SK-N-SH (cell line): Measurements from ENCODE around the gene HDAC6. TPM values are rescaled to one million over a fixed set of nuclear protein-coding genes. Genes with fewer than 3 reads are reported as not detected.

Experiments used
- CTCF ChIA-PET: fragments of 300-600, 350-600 bp; formaldehyde crosslinking; extraction: SDS; loops from one replicate; lab custom pipeline; 2021; lab: Yijun Ruan, JAX
- POLR2A ChIA-PET: fragments of 350-600 bp; sonication (Branson Sonifier 250); formaldehyde crosslinking; extraction: SDS; loops from one replicate; lab custom pipeline; 2020; ENCODE audit warnings: antibody characterized with exemption, inconsistent platforms; lab: Yijun Ruan, JAX
- DNase-seq: peaks from one replicate; pipeline ENCODE4 v3.0.0; 2012
- H2AFZ ChIP-seq: fragments of 200-600 bp; sonication (generic); 2 replicates; pipeline ENCODE4 v1.8.1; 2016; ENCODE audit warnings: antibody characterized with exemption, mild to moderate bottlenecking, low read depth
- H3F3A ChIP-seq: fragments of 200-600 bp; sonication (generic); replicated peaks from 2 replicates; pipeline ENCODE3; 2016; ENCODE audit warnings: antibody characterized with exemption, mild to moderate bottlenecking; ENCODE audit not compliant: insufficient read depth
- H3K27ac ChIP-seq, 2 experiments: fragments of 200-500 bp in 1 of 2; fragments of 200-600 bp in 1 of 2; sonication (Bioruptor generic) in 1 of 2; sonication (generic), shearing (Covaris generic) in 1 of 2; 2 replicates each; pipeline versions ENCODE4 v1.5.1 to v1.6.1; 2014 to 2016; ENCODE audit warnings: low read depth in 2 of 2, inconsistent platforms in 1 of 2, low read length in 1 of 2, mild to moderate bottlenecking in 1 of 2, mixed read lengths in 1 of 2
- H3K27me3 ChIP-seq: fragments of 200-600 bp; sonication (generic), shearing (Covaris generic); 2 replicates; pipeline ENCODE4 v1.6.1; 2016; ENCODE audit warnings: mixed run types; ENCODE audit not compliant: insufficient read depth
- H3K36me3 ChIP-seq, 2 experiments: fragments of 200-500 bp in 1 of 2; fragments of 200-600 bp in 1 of 2; sonication (Bioruptor generic) in 1 of 2; sonication (generic) in 1 of 2; replicated peaks in 1 of 2; 2 replicates each; pipeline versions ENCODE3 to v1.5.1; 2014 to 2016; ENCODE audit warnings: low read length in 1 of 2, mild to moderate bottlenecking in 1 of 2; ENCODE audit not compliant: insufficient read depth in 2 of 2, control insufficient read depth in 1 of 2
- H3K4me1 ChIP-seq, 2 experiments: fragments of 200-500 bp in 1 of 2; fragments of 200-600 bp in 1 of 2; sonication (Bioruptor generic) in 1 of 2; sonication (generic), shearing (Covaris generic) in 1 of 2; 2 replicates each; pipeline versions ENCODE4 v1.5.1 to v1.6.1; 2014 to 2016; ENCODE audit warnings: low read depth in 1 of 2, low read length in 1 of 2, mixed run types in 1 of 2; ENCODE audit not compliant: insufficient read depth in 2 of 2, control insufficient read depth in 1 of 2
- H3K4me2 ChIP-seq: fragments of 200-600 bp; sonication (generic), shearing (Covaris generic); 2 replicates; pipeline ENCODE4 v1.6.1; 2017; ENCODE audit warnings: mixed run types
- H3K4me3 ChIP-seq, 2 experiments: fragments of 200-500 bp in 1 of 2; fragments of 200-600 bp in 1 of 2; sonication (Bioruptor generic) in 1 of 2; sonication (generic), shearing (Covaris generic) in 1 of 2; 2 replicates each; pipeline versions ENCODE4 v1.5.1 to v1.8.1; 2014 to 2016; ENCODE audit warnings: low read depth in 2 of 2, inconsistent platforms in 1 of 2, low read length in 1 of 2, mild to moderate bottlenecking in 1 of 2, mixed read lengths in 1 of 2, moderate library complexity in 1 of 2
- H3K79me2 ChIP-seq: fragments of 200-600 bp; sonication (generic); 2 replicates; pipeline ENCODE4 v1.8.1; 2017; ENCODE audit warnings: mild to moderate bottlenecking; ENCODE audit not compliant: insufficient read depth
- H3K9ac ChIP-seq: fragments of 200-600 bp; sonication (generic); 2 replicates; pipeline ENCODE4 v1.6.1; 2017; ENCODE audit warnings: mixed run types
- H3K9me2 ChIP-seq: fragments of 200-600 bp; sonication (generic); 2 replicates; pipeline ENCODE4 v1.6.1; 2017; ENCODE audit warnings: mixed run types
- H3K9me3 ChIP-seq: fragments of 200-600 bp; sonication (generic); 2 replicates; pipeline ENCODE4 v1.6.1; 2017; ENCODE audit warnings: mixed run types, mild to moderate bottlenecking, moderate library complexity
- H4K20me1 ChIP-seq: fragments of 200-600 bp; sonication (generic); 2 replicates; pipeline ENCODE4 v1.6.1; 2017; ENCODE audit warnings: mild to moderate bottlenecking, mixed run types; ENCODE audit not compliant: insufficient read depth
- FOSL2 ChIP-seq: IDR thresholded peaks from 2 replicates; pipeline ENCODE4 v1.4.0; 2012; ENCODE audit warnings: low read depth, mild to moderate bottlenecking, moderate library complexity, borderline replicate concordance
- FOXJ3 ChIP-seq: sonication (generic); formaldehyde crosslinking; IDR thresholded peaks from 2 replicates; pipeline ENCODE4 v1.5.1; 2020; ENCODE audit warnings: mild to moderate bottlenecking, missing genetic modification reagents
- FOXM1 ChIP-seq: IDR thresholded peaks from 2 replicates; pipeline ENCODE4 v1.4.0; 2012; ENCODE audit warnings: low read depth, mild to moderate bottlenecking
- GABPA ChIP-seq: IDR thresholded peaks from 2 replicates; pipeline ENCODE4 v1.4.0; 2012; ENCODE audit warnings: low read depth, mild to moderate bottlenecking
- GATA2 ChIP-seq: sonication (generic); formaldehyde crosslinking; IDR thresholded peaks from 2 replicates; pipeline ENCODE4 v1.5.0; 2020; ENCODE audit warnings: mild to moderate bottlenecking, missing genetic modification reagents
- MEF2A ChIP-seq: IDR thresholded peaks from 2 replicates; pipeline ENCODE4 v1.4.0; 2012; ENCODE audit warnings: low read depth, borderline replicate concordance
- NFIC ChIP-seq: IDR thresholded peaks from 2 replicates; pipeline ENCODE4 v1.4.0; 2012; ENCODE audit warnings: borderline replicate concordance
- NRF1 ChIP-seq: IDR thresholded peaks from 2 replicates; pipeline ENCODE4 v1.6.1; 2012; ENCODE audit warnings: low read depth, mild to moderate bottlenecking, low read length
- RAD21 ChIP-seq: IDR thresholded peaks from 2 replicates; pipeline ENCODE4 v1.6.1; 2012; ENCODE audit warnings: mild to moderate bottlenecking, low read length
- RXRA ChIP-seq: IDR thresholded peaks from 2 replicates; pipeline ENCODE4 v1.4.0; 2012; ENCODE audit warnings: low read depth, mild to moderate bottlenecking, borderline replicate concordance
- SMC3 ChIP-seq: IDR thresholded peaks from 2 replicates; pipeline ENCODE4 v1.6.1; 2012; ENCODE audit warnings: low read depth, low read length, improper control_type of control experiment
- YY1 ChIP-seq: IDR thresholded peaks from 2 replicates; pipeline ENCODE4 v1.4.0; 2012; ENCODE audit warnings: low read depth, mild to moderate bottlenecking
- WGBS: methylation state at CpG from one replicate; pipeline ENCODE4 v1.1.6; 2017; ENCODE audit warnings: low lambda C conversion rate; 5-methylcytosine and 5-hydroxymethylcytosine counted together
- polyA plus RNA-seq, 3 experiments: library from polyadenylated mRNA; depleted of rRNA; stranded (reverse); fragments of >200 nt; gene quantifications; 2 replicates each; pipeline ENCODE4 v1.2.3, GENCODE V29; 2012
- TF ChIP-seq, protein P1 (sequence below): fragments of 200-600 bp; sonication (generic); IDR thresholded peaks from 2 replicates; pipeline ENCODE4 v1.6.1; 2017; ENCODE audit warnings: antibody characterized with exemption, mild to moderate bottlenecking, moderate library complexity
- TF ChIP-seq, protein P2 (sequence below): IDR thresholded peaks from 2 replicates; pipeline ENCODE4 v1.4.0; 2012; ENCODE audit warnings: low read depth, borderline replicate concordance
- TF ChIP-seq, protein P3 (sequence below): fragments of 150-350 bp; IDR thresholded peaks from 2 replicates; pipeline ENCODE4 v1.6.1; 2017; ENCODE audit warnings: antibody characterized with exemption, low read length, low read depth, borderline replicate concordance

HDAC6 gene
- polyA plus RNA-seq, 1 of the 3 experiments (the other 2 are of a cell fraction): 34.0 TPM

DNA sequence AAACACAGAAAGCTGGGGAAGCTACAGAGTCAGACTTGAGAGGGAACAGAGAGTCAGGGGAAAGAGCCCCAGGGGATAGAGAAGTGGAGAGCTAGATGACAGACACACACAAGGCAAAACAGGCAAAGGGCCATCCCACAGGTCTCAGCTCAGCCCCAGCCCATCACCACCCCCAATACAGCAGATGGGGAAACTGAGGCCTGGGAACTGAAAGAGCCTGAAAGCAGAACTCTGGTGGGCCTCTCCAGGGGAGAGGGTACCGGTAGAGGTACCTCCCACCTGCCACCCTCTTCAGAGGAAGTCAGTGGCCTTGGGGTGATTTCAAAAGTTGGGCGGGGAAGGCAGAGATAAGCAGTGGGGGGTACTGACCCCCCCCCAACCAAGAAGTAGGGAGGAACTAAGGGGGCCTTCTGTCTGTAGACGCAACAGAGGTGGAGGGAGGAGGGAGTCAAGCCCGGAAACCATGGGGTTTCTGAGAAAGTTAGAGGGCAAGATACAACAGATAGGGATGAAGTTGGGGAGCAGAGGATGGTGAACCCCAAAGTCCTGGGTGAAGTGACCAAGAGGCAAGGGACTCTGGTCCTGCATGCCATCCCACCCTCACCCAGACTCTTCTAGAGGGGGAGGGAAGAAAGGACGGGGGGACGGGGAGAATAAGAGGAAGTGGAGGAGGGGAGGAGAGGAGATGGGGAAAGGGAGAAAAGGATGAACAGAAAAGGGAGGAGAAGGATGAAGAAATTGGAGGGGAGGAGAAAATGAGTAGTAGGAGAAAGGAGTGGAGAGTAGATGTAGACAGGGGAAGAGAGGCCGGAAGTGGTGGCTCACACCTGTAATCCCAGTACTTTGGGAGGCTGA is 12.3 kb upstream of the HDAC6 start:
- no peak overlapping the region for H3K9ac ChIP-seq
- no peaks in the 10 kb centered on the region for H4K20me1 ChIP-seq
- no peak overlapping the region for H2AFZ ChIP-seq
- no peaks in the 10 kb centered on the region for H3K36me3 ChIP-seq
- POLR2A ChIA-PET: no interaction called here
- TF ChIP-seq SMC3 (no peak), GABPA (no peak), GATA2 (no peak), FOXJ3 (CRISPR knock-in tag) (no peak), NFIC (no peak), NRF1 (no peak), YY1 (no peak), RAD21 (no peak), FOXM1 (no peak), RXRA (no peak), MEF2A (no peak), FOSL2 (no peak)
- TF ChIP-seq, protein P1, sequence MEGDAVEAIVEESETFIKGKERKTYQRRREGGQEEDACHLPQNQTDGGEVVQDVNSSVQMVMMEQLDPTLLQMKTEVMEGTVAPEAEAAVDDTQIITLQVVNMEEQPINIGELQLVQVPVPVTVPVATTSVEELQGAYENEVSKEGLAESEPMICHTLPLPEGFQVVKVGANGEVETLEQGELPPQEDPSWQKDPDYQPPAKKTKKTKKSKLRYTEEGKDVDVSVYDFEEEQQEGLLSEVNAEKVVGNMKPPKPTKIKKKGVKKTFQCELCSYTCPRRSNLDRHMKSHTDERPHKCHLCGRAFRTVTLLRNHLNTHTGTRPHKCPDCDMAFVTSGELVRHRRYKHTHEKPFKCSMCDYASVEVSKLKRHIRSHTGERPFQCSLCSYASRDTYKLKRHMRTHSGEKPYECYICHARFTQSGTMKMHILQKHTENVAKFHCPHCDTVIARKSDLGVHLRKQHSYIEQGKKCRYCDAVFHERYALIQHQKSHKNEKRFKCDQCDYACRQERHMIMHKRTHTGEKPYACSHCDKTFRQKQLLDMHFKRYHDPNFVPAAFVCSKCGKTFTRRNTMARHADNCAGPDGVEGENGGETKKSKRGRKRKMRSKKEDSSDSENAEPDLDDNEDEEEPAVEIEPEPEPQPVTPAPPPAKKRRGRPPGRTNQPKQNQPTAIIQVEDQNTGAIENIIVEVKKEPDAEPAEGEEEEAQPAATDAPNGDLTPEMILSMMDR: no peak
- TF ChIP-seq, protein P2, sequence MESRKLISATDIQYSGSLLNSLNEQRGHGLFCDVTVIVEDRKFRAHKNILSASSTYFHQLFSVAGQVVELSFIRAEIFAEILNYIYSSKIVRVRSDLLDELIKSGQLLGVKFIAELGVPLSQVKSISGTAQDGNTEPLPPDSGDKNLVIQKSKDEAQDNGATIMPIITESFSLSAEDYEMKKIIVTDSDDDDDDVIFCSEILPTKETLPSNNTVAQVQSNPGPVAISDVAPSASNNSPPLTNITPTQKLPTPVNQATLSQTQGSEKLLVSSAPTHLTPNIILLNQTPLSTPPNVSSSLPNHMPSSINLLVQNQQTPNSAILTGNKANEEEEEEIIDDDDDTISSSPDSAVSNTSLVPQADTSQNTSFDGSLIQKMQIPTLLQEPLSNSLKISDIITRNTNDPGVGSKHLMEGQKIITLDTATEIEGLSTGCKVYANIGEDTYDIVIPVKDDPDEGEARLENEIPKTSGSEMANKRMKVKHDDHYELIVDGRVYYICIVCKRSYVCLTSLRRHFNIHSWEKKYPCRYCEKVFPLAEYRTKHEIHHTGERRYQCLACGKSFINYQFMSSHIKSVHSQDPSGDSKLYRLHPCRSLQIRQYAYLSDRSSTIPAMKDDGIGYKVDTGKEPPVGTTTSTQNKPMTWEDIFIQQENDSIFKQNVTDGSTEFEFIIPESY: no peak
- TF ChIP-seq, protein P3, sequence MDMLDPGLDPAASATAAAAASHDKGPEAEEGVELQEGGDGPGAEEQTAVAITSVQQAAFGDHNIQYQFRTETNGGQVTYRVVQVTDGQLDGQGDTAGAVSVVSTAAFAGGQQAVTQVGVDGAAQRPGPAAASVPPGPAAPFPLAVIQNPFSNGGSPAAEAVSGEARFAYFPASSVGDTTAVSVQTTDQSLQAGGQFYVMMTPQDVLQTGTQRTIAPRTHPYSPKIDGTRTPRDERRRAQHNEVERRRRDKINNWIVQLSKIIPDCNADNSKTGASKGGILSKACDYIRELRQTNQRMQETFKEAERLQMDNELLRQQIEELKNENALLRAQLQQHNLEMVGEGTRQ: no peak
- no peaks in the 10 kb centered on the region for H3K9me2 ChIP-seq
- H3K79me2 ChIP-seq: no peaks in the 10 kb centered on the region
- no peaks in the 10 kb centered on the region for H3K9me3 ChIP-seq
- H3K4me3 ChIP-seq: no peak overlapping the region
- peaks cover 31% of the 10 kb centered on the region; the same call in 1 of the 2 replicates for H3K27me3 ChIP-seq
- no peak overlapping the region for H3K4me2 ChIP-seq
- H3K4me1 ChIP-seq: no peaks in the 10 kb centered on the region
- H3K27ac ChIP-seq: no peak overlapping the region
- DNase-seq: no peak
- CTCF ChIA-PET: no interaction called here
- 38% methylated on average over 7 of the region's 7 CpGs for WGBS
- no peaks in the 10 kb centered on the region for H3F3A ChIP-seq
